Activated CD8-positive, alpha-beta memory T cell treated with anti-CD3 and anti-CD28 coated beads, Interleukin-2, amount 50 U/mL, for 1 hour (primary cell): ENCODE results near the gene RRAGB.
"Not testable (repeated sequence)": the region's sequence is repeated elsewhere in the genome, so short reads cannot be mapped to it uniquely, and the experiment has no call there.

Source experiments
- DNase-seq: peaks from one replicate; pipeline ENCODE4 v3.0.0-alpha.2; 2020; ENCODE audit errors: extremely low read depth

Gene RRAGB

GRCh38 chrX:55717521-55718497 lies at the start of gene RRAGB:
TSS of gene RRAGB (plus strand) at chrX:55717749. CDS start at chrX:55718328, 579 bp downstream.
- DNase-seq, result peak; percentile 81

DNA sequence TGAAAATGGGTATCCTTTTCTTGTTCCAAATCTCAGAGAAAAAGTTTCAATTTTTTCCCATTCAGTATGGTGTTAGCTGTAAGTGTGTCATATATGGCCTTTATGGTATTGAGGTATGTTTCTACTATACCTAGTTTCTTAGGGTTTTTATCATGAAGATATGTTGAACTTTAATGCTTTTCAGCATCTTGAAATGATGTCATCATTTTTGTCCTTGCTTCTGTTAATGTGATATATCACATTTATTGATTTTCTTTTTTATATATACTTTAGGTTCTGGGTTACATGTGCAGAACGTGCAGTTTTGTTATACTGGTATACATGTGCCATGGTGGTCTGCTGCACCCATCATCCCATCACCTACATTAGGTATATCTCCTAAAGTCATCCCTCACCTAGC lies 49.5 kb upstream of the RRAGB start:
- DNase-seq, result no peak

DNA sequence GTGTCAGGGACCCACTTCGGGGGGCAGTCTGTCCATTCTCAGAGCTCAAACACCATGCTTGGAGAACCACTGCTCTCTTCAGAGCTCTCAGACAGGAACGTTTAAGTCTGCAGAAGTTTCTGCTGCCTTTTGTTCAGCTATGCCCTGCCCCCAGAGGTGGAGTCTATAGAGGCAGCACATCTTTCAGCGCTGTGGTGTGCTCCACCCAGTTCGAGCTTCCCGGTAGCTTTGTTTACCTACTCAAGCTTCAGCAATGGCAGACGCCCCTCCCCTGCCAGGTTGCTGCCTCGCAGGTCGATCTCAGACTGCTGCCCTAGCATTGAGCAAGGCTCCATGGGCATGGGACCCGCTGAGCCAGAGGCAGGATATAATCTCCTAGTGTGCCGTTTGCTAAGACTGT lies 29.0 kb upstream of the RRAGB start:
- not testable (repeated sequence) for DNase-seq

GRCh38 chrX:55695227-55696018 lies 22.1 kb upstream of the RRAGB start:
- no peak for DNase-seq

DNA sequence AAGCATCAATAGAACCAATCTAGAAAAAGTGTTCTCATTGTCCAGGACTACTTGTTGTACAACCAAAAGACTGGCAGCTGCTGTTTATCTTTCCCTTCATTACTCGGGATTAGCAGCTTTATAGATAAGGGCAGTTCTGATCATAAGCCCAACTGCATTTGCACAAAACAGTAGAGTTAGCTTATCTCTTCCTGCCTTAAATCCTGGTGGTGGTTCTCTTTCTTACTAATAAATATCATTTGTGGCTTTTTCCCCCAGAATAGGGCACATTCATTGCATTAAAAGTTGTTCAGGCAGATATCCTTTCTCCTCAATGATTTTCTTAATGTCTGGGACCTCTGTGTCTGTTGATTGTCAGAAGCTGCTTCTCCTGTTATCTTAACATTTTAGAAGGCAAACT lies 20.2 kb upstream of the RRAGB start:
- DNase-seq, result no peak

DNA sequence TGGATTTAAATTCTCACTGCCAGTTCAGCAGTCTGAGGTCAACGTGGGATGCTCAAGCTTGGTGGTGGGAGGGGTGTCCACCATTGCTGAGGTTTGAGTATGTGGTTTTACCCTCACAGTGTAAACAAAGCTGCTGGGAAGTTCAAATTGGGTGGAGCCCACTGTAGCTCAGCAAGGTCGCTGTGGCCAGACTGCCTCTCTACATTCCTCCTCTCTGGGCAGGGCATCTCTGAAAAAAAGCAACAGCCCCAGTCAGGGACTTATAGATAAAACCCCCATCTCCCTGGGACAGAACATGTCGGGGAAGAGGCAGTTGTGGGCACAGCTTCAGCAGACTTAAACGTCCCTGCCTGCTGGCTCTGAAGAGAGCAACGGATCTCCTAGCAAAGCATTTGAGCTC lies 14.9 kb upstream of the RRAGB start:
- no peak for DNase-seq

DNA sequence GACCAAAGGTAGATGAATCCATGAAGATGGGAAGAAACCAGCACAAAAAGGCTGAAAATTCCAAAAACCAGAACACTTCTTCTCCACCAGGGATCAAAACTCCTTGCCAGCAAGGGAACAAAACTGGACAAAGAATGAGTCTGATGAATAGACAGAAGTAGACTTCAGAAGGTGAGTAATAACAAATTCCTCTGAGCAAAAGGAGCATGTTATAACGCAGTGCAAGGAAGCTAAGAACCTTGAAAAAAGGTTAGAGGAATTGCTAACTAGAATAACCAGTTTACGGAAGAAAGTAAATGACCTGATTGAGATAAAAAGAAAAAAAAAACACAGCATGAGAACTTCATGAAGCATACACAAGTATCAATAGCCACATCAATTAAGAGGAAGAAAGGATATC lies 14.1 kb upstream of the RRAGB start:
- not testable (repeated sequence) for DNase-seq

- DNase-seq, result not testable (repeated sequence)
These were observed 12.5 kb upstream of the RRAGB start for GRCh38 chrX:55705066-55705465.

DNA sequence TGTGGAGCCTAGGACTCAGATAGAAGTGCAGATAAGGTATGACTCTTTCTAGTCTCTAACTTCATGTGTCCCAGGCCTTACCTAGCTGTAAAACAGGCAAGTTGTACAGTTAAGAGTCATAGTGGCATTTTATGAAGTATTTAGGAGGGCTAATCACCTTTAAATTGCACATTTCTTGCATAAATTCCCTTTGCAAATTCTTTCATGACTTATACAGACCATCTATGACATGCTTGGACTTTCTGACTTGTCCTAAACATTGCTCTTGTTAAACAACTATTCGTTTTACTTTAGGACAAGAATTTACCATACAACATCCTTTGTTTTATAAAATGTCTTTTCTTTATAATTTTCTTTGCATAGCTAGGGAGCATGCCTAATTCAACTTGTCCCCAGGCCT lies 7.8 kb upstream of the RRAGB start:
- no peak for DNase-seq

- DNase-seq, result no peak
These were observed 6.8 kb upstream of the RRAGB start for GRCh38 chrX:55710701-55711100.

GRCh38 chrX:55713631-55714030 lies 3.9 kb upstream of the RRAGB start:
- DNase-seq, result no peak

DNA sequence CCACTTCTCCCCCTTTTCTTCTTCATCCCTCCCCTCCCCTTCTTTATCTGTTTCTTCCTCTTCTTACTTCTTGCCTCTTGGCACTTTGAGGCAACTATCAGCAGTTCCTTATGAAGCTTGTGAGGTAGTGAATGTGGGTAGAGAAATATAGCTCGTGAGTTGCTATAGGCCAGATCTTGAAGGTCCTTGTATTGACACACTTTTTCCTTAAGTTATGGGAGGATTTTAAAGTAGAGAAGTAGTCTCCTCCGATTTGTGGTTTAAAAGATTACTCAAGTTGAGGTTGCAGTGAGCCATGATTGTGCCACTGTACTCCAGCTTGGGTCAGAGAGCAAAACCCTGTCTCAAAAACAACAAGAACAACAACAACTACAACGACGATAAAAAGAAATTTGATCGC lies 3.4 kb upstream of the RRAGB start:
- DNase-seq, result no peak

GRCh38 chrX:55715847-55716246 lies 1.7 kb upstream of the RRAGB start:
- no peak for DNase-seq

GRCh38 chrX:55716937-55717336 lies 612 bp upstream of the RRAGB start:
- no peak for DNase-seq

- no peak for DNase-seq
These were observed 14.3 kb downstream of the RRAGB start for GRCh38 chrX:55731826-55732225.

DNA sequence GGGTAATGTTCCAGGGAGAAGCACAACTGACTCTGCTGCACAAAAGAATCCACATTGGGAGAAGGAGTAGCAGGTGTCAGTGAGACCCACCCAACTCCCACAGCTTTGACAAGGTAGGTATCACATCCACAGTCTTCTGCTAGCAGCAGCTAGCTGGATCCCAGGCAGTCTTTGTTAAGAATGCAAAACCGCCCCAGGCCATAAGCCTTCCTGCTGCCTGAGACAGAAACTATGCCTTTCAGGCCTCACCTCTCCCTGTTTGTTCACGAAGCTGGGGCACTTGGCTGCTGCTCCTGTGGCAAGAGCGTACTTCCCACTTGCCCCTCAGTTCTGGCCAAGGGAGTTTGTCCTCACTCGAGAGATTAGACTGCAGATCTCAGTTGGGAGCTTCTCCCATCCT lies 21.4 kb downstream of the RRAGB start:
- no peak for DNase-seq

DNA sequence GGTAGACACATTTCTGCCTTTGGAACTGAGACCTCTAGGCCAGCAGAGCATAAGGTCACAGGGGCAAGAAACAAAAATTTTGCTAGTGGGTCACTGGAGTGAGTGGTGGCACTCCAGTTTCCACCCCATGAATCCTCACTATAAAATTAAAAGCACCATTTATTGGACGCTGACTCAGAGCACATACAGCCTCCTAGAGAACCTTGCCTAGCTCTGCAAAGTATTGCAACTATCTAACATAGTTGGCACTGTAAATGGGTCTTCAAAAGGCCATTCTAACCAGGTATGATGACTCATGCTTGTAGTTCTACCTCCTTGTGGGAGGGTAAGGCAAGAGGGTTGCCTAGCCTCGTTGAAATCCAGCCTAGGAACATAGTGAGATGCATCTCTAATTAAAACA lies 25.1 kb downstream of the RRAGB start:
- no peak for DNase-seq

GRCh38 chrX:55748463-55748862 lies 30.9 kb downstream of the RRAGB start:
- DNase-seq, result not testable (repeated sequence)

DNA sequence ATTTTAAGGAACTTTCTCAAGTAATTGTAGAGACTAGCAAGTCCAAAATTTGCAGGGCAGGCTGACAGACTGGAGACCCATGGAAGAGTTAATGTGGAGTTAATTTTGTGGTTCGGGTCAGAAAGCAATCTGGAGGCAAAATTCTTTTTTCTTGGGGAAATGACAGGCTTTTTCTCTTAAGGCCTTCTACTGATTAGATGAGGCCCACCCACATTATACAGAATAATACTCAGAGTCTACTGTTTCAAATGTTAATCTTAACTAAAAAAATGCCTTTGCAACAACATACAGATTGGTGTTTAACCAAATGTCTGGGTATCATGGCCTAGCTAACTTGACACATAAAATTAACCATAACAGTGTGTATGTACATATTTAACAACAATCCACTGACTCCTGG lies 32.7 kb downstream of the RRAGB start:
- no peak for DNase-seq

DNA sequence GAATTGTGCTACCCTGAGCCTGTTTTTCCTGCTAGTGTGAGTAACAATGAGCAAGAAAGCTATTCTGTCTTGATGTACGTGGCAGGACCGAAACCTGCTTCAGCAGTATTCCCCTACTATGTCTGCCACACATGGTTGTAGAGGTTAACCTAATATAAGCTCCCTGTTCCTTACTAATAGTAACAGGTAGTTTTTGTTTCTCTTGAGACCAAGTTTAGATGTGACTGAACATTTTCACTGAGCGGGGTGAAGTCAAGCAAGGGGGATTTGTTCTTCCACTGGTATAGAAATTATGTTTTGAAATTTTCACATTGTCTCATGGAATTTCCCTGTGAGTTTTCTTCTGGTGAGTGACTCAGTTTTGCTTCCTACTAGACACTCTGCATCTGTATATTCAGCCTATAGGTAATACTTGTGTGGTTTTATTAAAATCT lies 37.3 kb downstream of the RRAGB start:
- no peak for DNase-seq

GRCh38 chrX:55758033-55758432 lies 40.5 kb downstream of the RRAGB start:
- DNase-seq, result no peak

- no peak for DNase-seq
These were observed 41.9 kb downstream of the RRAGB start for GRCh38 chrX:55759478-55759877.

DNA sequence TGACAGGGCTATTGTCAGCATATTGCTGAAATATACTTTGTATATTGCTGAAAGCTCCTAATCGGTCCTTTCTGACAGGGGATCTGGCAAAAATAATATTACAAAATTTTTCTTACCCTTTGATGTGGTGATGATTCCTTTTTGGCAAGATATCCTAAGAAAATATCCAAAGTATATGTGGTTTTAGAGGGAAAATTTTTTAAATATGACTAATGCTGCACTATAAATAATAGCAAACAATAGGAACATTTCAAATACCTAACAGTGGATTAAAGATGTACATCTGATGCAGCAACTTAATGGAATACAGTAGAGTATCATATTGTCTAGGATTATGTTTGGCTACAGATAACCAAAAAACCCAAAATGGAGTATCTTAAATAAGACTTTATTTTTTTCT lies 49.6 kb downstream of the RRAGB start:
- no peak for DNase-seq
